NCI-H1417 treated with DMSO at 0.1 percent for 48 hours (cell line): Measurements from ENCODE around the gene SLC25A21.
"Not testable (repeated sequence)": the region's sequence is repeated elsewhere in the genome, so short reads cannot be mapped to it uniquely, and the experiment has no call there.

ENCODE experiments used
- DNase-seq: peaks from one replicate; lab custom pipeline; 2025; lab: John Stamatoyannopoulos, UW

Gene SLC25A21

GRCh38 chr14:37088356-37089215, 83.8 kb downstream of the SLC25A21 start:
- no peak for DNase-seq

DNA sequence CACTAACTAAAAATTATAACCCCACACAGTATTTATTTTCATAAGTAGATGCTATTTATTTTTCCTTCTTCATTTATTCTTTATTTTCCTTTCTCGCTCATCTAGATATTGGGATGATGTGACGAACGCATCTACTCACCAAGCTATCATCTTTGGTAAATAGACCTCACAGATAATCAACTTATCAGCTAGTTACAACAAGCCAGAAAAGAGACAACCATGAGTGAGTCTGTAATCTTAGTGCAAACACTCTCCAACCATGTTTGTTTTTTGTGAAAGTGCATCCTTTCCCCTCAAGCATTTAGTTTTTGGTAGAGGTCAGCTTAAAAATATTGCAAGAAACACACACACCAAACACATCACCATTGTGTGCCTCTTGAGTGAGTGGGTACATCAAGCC, 84.9 kb downstream of the SLC25A21 start:
- no peak for DNase-seq

DNA sequence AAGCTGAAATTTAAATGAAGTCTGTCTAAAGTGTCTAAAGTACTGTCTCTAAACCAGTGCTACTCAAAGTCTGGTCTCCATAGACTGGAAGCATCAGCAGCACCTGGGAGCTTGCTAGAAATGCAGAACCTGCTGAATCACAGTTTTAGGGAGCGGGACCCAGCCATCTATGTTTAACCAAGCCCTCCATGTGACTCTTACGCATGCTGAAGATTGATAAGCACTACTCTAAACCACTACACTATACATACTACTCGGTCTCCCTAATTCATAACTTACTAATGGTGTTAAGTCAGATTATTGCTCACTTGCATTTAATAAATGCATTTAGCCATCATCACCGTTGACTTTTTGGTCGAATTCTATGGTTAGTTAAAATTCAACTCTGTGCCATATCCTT, 88.8 kb downstream of the SLC25A21 start:
- no peak for DNase-seq

GRCh38 chr14:37082449-37082848, 90.0 kb downstream of the SLC25A21 start:
- DNase-seq: no peak

DNA sequence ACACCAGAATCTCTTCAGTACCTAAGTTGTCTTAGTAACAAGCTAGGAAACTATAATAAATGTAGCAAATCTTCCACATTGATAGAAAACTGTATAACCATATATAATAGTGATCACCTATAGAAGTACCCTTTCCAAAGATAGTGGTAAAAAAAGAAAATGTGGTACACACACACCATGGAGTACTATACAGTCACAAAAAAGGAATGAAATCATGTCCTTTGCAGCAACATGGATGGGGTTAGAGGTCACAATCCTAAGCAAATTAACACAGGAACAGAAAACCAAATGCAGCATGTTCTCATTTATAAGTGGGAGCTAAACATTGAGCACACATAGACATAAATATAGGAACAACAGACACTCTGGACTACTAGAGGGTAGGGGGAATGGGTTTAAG, 90.5 kb downstream of the SLC25A21 start:
- DNase-seq: no peak

- no peak for DNase-seq
These were observed 91.2 kb downstream of the SLC25A21 start for GRCh38 chr14:37081218-37081617.

DNA sequence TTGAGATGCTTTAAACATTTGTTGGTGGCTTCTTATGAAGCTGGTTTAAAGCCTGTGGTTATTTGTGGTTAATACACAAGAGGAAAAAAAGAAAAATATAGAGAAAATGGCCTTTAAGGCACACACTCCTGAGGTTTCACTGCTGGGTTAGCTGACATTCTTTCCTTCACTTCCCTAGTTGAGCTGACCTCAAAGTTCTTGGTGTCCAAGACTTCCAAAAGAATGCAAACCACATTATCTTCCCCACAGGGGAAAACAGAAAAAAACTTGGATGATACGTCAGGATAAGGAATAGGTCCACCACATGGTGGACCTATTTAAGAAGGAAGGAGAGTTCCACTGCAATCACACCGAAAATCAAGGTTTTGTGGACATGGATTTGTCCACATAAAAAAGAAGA, 94.3 kb downstream of the SLC25A21 start:
- no peak for DNase-seq

DNA sequence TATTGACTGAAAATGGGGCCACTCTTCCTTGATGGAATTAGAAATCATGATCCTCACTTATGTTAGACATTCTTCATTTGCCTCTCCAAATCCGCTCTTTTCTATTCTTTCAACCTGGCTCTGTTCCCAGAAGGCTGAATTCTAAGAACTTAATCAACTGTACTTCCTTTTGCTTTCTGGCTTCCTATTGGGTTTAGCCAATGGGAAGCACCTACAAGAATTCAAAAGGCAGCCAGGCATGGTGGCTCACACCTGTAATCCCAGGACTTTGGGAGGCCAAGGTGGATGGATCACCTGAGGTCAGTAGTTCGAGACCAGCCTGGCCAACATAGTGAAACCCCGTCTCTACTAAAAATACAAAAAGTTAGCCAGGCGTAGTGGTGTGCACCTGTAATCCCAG, 98.1 kb downstream of the SLC25A21 start:
- DNase-seq: not testable (repeated sequence)

- DNase-seq: no peak
These were observed 108.8 kb downstream of the SLC25A21 start for GRCh38 chr14:37063467-37064240.

GRCh38 chr14:37062191-37062803, 110.1 kb downstream of the SLC25A21 start:
- no peak for DNase-seq

GRCh38 chr14:37061697-37062096, 110.7 kb downstream of the SLC25A21 start:
- no peak for DNase-seq

DNA sequence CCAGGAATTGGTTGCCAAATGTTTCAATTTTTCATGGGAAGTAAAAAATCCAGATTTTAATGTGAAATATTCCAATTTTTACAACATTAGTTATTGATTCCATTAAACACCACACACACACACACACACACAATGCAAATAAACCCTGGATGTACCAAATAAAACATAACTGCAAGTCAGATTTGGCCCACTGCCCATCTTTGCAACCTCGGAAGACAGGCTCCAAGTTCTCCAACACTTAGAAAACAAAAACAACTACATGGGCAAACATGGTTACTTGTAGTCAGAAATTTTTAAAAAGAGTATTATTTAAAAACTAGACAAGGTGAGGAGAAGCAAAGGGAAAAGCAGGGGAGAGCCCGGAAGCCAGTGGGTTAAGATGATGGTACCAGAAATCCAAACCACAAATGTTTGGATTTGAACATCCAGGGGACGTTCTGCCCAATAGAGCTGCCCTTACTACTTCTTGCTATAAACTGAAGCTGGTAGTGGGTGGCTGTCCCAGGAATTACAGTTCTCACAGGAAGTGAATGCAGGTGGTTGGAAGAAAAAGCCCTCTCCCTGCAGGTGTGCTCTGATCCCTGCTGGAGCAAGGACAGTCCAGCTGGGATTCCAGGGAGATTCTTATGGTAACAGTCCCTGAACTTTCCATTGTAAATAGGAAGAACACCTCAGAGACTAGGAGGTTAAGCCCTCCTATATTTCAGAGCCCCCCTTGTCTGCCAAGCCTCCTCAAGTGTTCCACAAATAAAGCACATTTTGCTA, 111.7 kb downstream of the SLC25A21 start:
- no peak for DNase-seq

DNA sequence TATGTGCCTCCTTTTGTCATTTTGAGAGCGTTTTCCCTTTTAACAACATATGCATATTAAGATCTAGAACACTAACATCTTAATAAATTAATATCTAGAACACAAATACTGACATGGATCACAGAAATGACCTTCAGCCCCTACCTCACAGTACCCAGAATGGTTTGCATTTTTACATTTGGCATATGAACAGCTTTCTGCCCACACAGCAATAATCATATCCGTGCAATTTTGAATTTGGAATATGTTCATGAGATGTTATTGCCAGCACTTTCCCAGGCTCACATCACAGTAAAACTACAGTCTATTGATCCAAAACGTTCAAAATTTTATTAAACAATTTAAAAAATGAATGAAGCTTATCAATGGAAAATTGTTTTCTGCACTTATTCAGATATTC, 114.6 kb downstream of the SLC25A21 start:
- DNase-seq: no peak

DNA sequence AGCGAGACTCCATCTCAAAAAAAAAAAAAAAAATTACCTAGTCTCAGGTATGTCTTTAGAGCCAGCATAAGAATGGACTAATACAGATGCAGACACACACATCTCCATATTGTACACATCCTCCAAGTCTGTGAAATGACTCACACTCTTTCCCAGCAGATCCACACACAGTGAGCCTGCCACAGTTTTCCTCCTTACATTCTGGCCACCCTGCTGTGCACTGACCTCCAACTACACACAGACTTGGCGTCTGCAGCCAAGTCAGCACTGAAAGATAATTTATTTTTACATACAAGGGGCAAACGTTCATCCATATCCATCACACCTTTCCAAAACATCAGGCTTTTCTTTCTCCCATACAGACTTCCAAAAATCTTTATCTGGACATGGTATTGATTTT, 115.9 kb downstream of the SLC25A21 start:
- no peak for DNase-seq

DNA sequence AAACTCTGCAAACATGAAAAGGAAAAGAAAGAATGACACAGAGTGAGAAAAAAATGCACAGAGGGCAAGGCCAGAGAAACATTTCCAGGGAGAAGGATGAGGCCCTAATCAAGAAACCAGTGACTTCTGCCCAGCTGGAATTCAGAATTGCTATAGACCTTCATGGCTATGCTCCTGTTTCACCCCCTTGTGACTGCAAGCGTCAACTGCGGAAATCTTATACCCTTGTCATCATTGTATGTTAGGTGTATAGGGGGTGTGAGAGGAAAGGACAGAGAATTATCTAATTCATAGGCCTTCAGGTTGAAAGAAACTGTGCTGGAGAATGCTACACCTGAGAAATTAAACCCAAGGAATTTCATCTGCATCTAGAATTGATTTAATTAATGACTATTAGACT, 117.5 kb downstream of the SLC25A21 start:
- no peak for DNase-seq

DNA sequence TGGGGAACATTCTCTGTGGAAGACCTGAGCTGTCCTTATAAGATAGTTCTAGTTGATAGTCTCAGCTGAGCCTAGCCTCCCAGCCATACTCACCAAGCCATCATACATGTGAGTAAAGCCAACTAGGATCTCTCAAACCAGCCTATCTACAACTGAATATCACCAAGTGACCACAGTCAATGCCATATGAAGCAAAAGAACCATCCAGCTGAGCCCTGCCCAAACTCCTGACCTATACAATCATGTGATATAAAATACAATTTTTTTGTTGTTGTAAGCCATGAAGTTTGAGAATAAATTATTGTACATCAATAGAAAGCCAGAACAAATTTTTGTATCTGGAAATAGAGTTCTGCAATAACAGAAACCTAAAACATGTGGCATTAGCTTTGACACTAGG, 118.3 kb downstream of the SLC25A21 start:
- no peak for DNase-seq

- DNase-seq: no peak
These were observed 120.7 kb downstream of the SLC25A21 start for GRCh38 chr14:37051680-37052079.

DNA sequence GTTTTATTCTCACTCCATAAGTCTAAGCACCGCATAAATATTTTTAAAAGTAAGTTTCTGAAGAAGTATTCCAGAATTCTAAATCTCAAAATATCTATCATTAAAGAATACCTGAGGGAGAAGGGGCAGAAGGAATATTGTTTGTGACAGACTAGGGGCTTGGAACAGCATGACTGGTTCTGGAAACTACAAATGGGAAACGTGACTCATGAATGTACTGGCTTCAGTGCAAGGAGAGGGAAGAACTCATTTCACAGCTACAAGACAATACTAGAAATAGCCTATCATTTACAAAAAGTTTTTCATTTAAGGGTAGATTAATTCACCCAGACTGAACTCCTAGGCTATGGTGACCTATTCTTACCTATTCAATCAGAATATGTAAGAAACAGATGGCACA, 121.3 kb downstream of the SLC25A21 start:
- no peak for DNase-seq

- no peak for DNase-seq
These were observed 123.7 kb downstream of the SLC25A21 start for GRCh38 chr14:37048666-37049071.

DNA sequence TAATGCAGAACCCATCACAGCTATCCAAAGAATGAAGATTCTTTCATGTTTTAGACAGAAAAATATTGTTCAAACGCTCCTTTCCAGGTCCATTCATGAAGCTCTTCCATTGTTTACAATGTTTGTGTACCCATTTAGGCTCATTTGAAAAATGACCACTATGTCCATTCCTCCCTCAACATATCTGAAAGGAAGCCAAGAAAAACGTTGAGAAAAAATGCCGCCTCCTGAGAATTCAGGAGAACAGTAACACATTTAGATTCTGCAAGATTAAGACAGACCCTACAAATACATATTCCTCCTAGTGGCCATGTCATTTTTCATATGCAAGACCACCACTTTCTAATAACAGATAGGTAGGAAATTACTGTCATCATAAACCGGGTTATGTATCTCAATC, 124.4 kb downstream of the SLC25A21 start:
- no peak for DNase-seq

DNA sequence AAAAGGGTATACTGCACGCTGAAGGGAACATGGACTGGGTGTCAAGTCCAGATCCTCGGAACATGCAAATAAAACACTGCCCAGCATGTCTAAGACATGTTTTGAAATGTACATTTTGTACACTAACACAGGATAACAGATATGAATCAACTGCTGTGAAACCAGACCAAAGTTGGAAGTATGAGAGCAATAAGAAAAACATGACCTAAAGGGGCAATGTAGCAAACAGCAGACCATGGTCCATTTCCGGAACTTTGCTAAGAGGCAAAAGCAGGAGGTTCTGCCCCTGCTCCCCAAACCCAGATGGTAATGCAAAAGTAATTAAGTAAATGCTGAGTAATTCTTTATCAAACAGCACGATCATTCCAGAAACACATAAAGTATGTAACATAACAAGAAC, 125.2 kb downstream of the SLC25A21 start:
- DNase-seq: no peak

GRCh38 chr14:37046815-37047214, 125.6 kb downstream of the SLC25A21 start:
- DNase-seq: no peak
